HG02840 (cell line): ENCODE results near the gene MRPL2.

ENCODE experiments used
- ATAC-seq: cut with Tn5 transposase; IDR thresholded peaks from one replicate; pipeline ENCODE4 v1.9.1; 2021; ENCODE audit warnings: mild to moderate bottlenecking, moderate library complexity, moderate number of reproducible peaks; ENCODE audit not compliant: unreplicated experiment, low FRiP score

Gene MRPL2

GRCh38 chr6:43021270-43022047 lies 37.8 kb downstream of the MRPL2 start, which contains the start of gene RRP36:
Gene RRP36 (plus strand): TSS chr6:43021623. CDS start chr6:43021655, 32 bp downstream.
- ATAC-seq = peak; percentile 57

- ATAC-seq = no peak
These were observed 38.4 kb downstream of the MRPL2 start for GRCh38 chr6:43020847-43021246.

GRCh38 chr6:43020052-43020705 lies 39.1 kb downstream of the MRPL2 start:
- no peak for ATAC-seq

GRCh38 chr6:43019152-43019551 lies 40.1 kb downstream of the MRPL2 start:
- no peak for ATAC-seq

GRCh38 chr6:43016943-43017334 lies 42.3 kb downstream of the MRPL2 start:
- ATAC-seq = no peak

GRCh38 chr6:43016176-43016942 lies 42.9 kb downstream of the MRPL2 start:
- ATAC-seq = no peak

GRCh38 chr6:43014434-43014909 lies 44.8 kb downstream of the MRPL2 start:
- no peak for ATAC-seq

GRCh38 chr6:43013843-43014433 lies 45.3 kb downstream of the MRPL2 start, which contains the start of the genes KLHDC3 and MEA1:
Gene KLHDC3 (plus strand): TSS chr6:43014249. CDS start chr6:43017193, 2,944 bp downstream.
Gene MEA1 (minus strand): TSS chr6:43013946. CDS start chr6:43013813, 133 bp downstream.
- peak; percentile 95 for ATAC-seq

- ATAC-seq = peak; percentile 9
These were observed 46.0 kb downstream of the MRPL2 start for GRCh38 chr6:43013097-43013842.

- ATAC-seq = no peak
These were observed 46.9 kb downstream of the MRPL2 start for GRCh38 chr6:43012364-43012763.

- no peak for ATAC-seq
These were observed 48.0 kb downstream of the MRPL2 start for GRCh38 chr6:43011207-43011606.

- no peak for ATAC-seq
These were observed 50.1 kb downstream of the MRPL2 start for GRCh38 chr6:43009124-43009523.

GRCh38 chr6:43007126-43007525 lies 52.1 kb downstream of the MRPL2 start:
- no peak for ATAC-seq

GRCh38 chr6:43006251-43006650 lies 53.0 kb downstream of the MRPL2 start:
- no peak for ATAC-seq

- no peak for ATAC-seq
These were observed 53.4 kb downstream of the MRPL2 start for GRCh38 chr6:43005844-43006243.
